ENCODE measurements around the gene MYO5A. TPM values are rescaled to one million over a fixed set of nuclear protein-coding genes. Genes with fewer than 3 reads are reported as not detected.
A peak's percentile ranks its signal among the peaks of the same experiment; 100 is the strongest.

Gene MYO5A
- total and polyA plus RNA-seq, 2 donors: 8.7 to 10.2 TPM

GRCh38 chr15:52383100-52383588 lies 145.5 kb downstream of the MYO5A start:
- Histone ChIP-seq H3K27me3 (ENCODE audit: control insufficient read depth in 2 of 2, insufficient read depth in 1 of 2, low read length in 1 of 2) (no peaks in the 10 kb centered on the region), H3K4me1 (ENCODE audit: control insufficient read depth in 2 of 2, insufficient read depth in 2 of 2, low read length in 2 of 2) (no peaks in the 10 kb centered on the region), H3K4me3 (ENCODE audit: low read length in 2 of 2) (no peak overlapping the region), H3K27ac (ENCODE audit: low read depth in 1 of 2, low read length in 1 of 2) (no peak overlapping the region), H3K36me3 (ENCODE audit: control insufficient read depth in 2 of 2, insufficient read depth in 2 of 2, low read length in 1 of 2) (peaks cover 8 to 26% of the 10 kb centered on the region in 2 donors), H3K9me3 (ENCODE audit: control insufficient read depth in 2 of 2, insufficient read depth in 1 of 2, low read length in 1 of 2) (no peaks in the 10 kb centered on the region)
- no peak for DNase-seq (ENCODE audit: low read depth in 6 of 9, low spot score in 9 of 9)
- 95% methylated on average over 2 of the region's 2 CpGs for WGBS

GRCh38 chr15:52382647-52383046 lies 146.0 kb downstream of the MYO5A start:
- WGBS: 93% methylated on average over 1 of the region's 1 CpG
- no peak overlapping the region for H3K27ac ChIP-seq (ENCODE audit: low read depth in 1 of 2, low read length in 1 of 2)
- H3K9me3 ChIP-seq (ENCODE audit: control insufficient read depth in 2 of 2, insufficient read depth in 1 of 2, low read length in 1 of 2): no peaks in the 10 kb centered on the region
- no peaks in the 10 kb centered on the region for H3K4me1 ChIP-seq (ENCODE audit: control insufficient read depth in 2 of 2, insufficient read depth in 2 of 2, low read length in 2 of 2)
- H3K4me3 ChIP-seq (ENCODE audit: low read length in 2 of 2): no peak overlapping the region
- peaks cover 8 to 26% of the 10 kb centered on the region in 2 donors for H3K36me3 ChIP-seq (ENCODE audit: control insufficient read depth in 2 of 2, insufficient read depth in 2 of 2, low read length in 1 of 2)
- no peak for DNase-seq (ENCODE audit: low read depth in 6 of 9, low spot score in 9 of 9)
- H3K27me3 ChIP-seq (ENCODE audit: control insufficient read depth in 2 of 2, insufficient read depth in 1 of 2, low read length in 1 of 2): no peaks in the 10 kb centered on the region

GRCh38 chr15:52379395-52380106 lies 149.1 kb downstream of the MYO5A start:
- WGBS: 93% methylated on average over 14 of the region's 14 CpGs
- no peaks in the 10 kb centered on the region for H3K4me1 ChIP-seq (ENCODE audit: control insufficient read depth in 2 of 2, insufficient read depth in 2 of 2, low read length in 2 of 2)
- peaks cover 9 to 32% of the 10 kb centered on the region in 2 donors for H3K36me3 ChIP-seq (ENCODE audit: control insufficient read depth in 2 of 2, insufficient read depth in 2 of 2, low read length in 1 of 2)
- peak overlapping the region in 1 of 2 donors; percentile 70 for H3K27ac ChIP-seq (ENCODE audit: low read depth in 1 of 2, low read length in 1 of 2)
- H3K9me3 ChIP-seq (ENCODE audit: control insufficient read depth in 2 of 2, insufficient read depth in 1 of 2, low read length in 1 of 2): no peaks in the 10 kb centered on the region
- no peaks in the 10 kb centered on the region for H3K27me3 ChIP-seq (ENCODE audit: control insufficient read depth in 2 of 2, insufficient read depth in 1 of 2, low read length in 1 of 2)
- no peak overlapping the region for H3K4me3 ChIP-seq (ENCODE audit: low read length in 2 of 2)
- DNase-seq (ENCODE audit: low read depth in 6 of 9, low spot score in 9 of 9): peak in 1 of 9 donors; percentile 24

GRCh38 chr15:52378746-52379394 lies 149.8 kb downstream of the MYO5A start:
- peak overlapping the region in 1 of 2 donors; percentile 70 for H3K27ac ChIP-seq (ENCODE audit: low read depth in 1 of 2, low read length in 1 of 2)
- H3K4me1 ChIP-seq (ENCODE audit: control insufficient read depth in 2 of 2, insufficient read depth in 2 of 2, low read length in 2 of 2): no peaks in the 10 kb centered on the region
- WGBS: 98% methylated on average over 6 of the region's 6 CpGs

GRCh38 chr15:52370010-52370409 lies 158.7 kb downstream of the MYO5A start:
- Histone ChIP-seq H3K9me3 (ENCODE audit: control insufficient read depth in 2 of 2, insufficient read depth in 1 of 2, low read length in 1 of 2) (no peaks in the 10 kb centered on the region), H3K27ac (ENCODE audit: low read depth in 1 of 2, low read length in 1 of 2) (no peak overlapping the region), H3K4me1 (ENCODE audit: control insufficient read depth in 2 of 2, insufficient read depth in 2 of 2, low read length in 2 of 2) (no peaks in the 10 kb centered on the region), H3K27me3 (ENCODE audit: control insufficient read depth in 2 of 2, insufficient read depth in 1 of 2, low read length in 1 of 2) (no peaks in the 10 kb centered on the region), H3K36me3 (ENCODE audit: control insufficient read depth in 2 of 2, insufficient read depth in 2 of 2, low read length in 1 of 2) (peaks cover 16 to 20% of the 10 kb centered on the region in 2 donors), H3K4me3 (ENCODE audit: low read length in 2 of 2) (no peak overlapping the region)
- peak in 1 of 9 donors; percentile 6 for DNase-seq (ENCODE audit: low read depth in 6 of 9, low spot score in 9 of 9)
- 96% methylated on average over 9 of the region's 9 CpGs for WGBS

More at GRCh38 chr15:52378746-52379394, 149.8 kb downstream of the MYO5A start:
- DNase-seq (ENCODE audit: low read depth in 6 of 9, low spot score in 9 of 9): no peak
- Histone ChIP-seq H3K36me3 (ENCODE audit: control insufficient read depth in 2 of 2, insufficient read depth in 2 of 2, low read length in 1 of 2) (peaks cover 10 to 30% of the 10 kb centered on the region in 2 donors), H3K4me3 (ENCODE audit: low read length in 2 of 2) (no peak overlapping the region), H3K27me3 (ENCODE audit: control insufficient read depth in 2 of 2, insufficient read depth in 1 of 2, low read length in 1 of 2) (no peaks in the 10 kb centered on the region), H3K9me3 (ENCODE audit: control insufficient read depth in 2 of 2, insufficient read depth in 1 of 2, low read length in 1 of 2) (no peaks in the 10 kb centered on the region)

GRCh38 chr15:52369455-52369854 lies 159.2 kb downstream of the MYO5A start:
- H3K4me1 ChIP-seq (ENCODE audit: control insufficient read depth in 2 of 2, insufficient read depth in 2 of 2, low read length in 2 of 2): no peaks in the 10 kb centered on the region
- WGBS: 98% methylated on average over 3 of the region's 3 CpGs

GRCh38 chr15:52369030-52369429 lies 159.7 kb downstream of the MYO5A start:
- no peak overlapping the region for H3K27ac ChIP-seq (ENCODE audit: low read depth in 1 of 2, low read length in 1 of 2)
- 98% methylated on average over 3 of the region's 3 CpGs for WGBS
- no peaks in the 10 kb centered on the region for H3K4me1 ChIP-seq (ENCODE audit: control insufficient read depth in 2 of 2, insufficient read depth in 2 of 2, low read length in 2 of 2)
- no peaks in the 10 kb centered on the region for H3K27me3 ChIP-seq (ENCODE audit: control insufficient read depth in 2 of 2, insufficient read depth in 1 of 2, low read length in 1 of 2)
- H3K9me3 ChIP-seq (ENCODE audit: control insufficient read depth in 2 of 2, insufficient read depth in 1 of 2, low read length in 1 of 2): no peaks in the 10 kb centered on the region
- peaks cover 10 to 19% of the 10 kb centered on the region in 2 donors for H3K36me3 ChIP-seq (ENCODE audit: control insufficient read depth in 2 of 2, insufficient read depth in 2 of 2, low read length in 1 of 2)
- no peak for DNase-seq (ENCODE audit: low read depth in 6 of 9, low spot score in 9 of 9)
- no peak overlapping the region for H3K4me3 ChIP-seq (ENCODE audit: low read length in 2 of 2)

More at GRCh38 chr15:52369455-52369854, 159.2 kb downstream of the MYO5A start:
- no peaks in the 10 kb centered on the region for H3K9me3 ChIP-seq (ENCODE audit: control insufficient read depth in 2 of 2, insufficient read depth in 1 of 2, low read length in 1 of 2)
- H3K27ac ChIP-seq (ENCODE audit: low read depth in 1 of 2, low read length in 1 of 2): no peak overlapping the region
- DNase-seq (ENCODE audit: low read depth in 6 of 9, low spot score in 9 of 9): no peak
- H3K27me3 ChIP-seq (ENCODE audit: control insufficient read depth in 2 of 2, insufficient read depth in 1 of 2, low read length in 1 of 2): no peaks in the 10 kb centered on the region
- peaks cover 11 to 19% of the 10 kb centered on the region in 2 donors for H3K36me3 ChIP-seq (ENCODE audit: control insufficient read depth in 2 of 2, insufficient read depth in 2 of 2, low read length in 1 of 2)
- no peak overlapping the region for H3K4me3 ChIP-seq (ENCODE audit: low read length in 2 of 2)

GRCh38 chr15:52368402-52368801 lies 160.3 kb downstream of the MYO5A start:
- DNase-seq (ENCODE audit: low read depth in 6 of 9, low spot score in 9 of 9): no peak
- H3K4me3 ChIP-seq (ENCODE audit: low read length in 2 of 2): no peak overlapping the region
- H3K27me3 ChIP-seq (ENCODE audit: control insufficient read depth in 2 of 2, insufficient read depth in 1 of 2, low read length in 1 of 2): no peaks in the 10 kb centered on the region
- H3K4me1 ChIP-seq (ENCODE audit: control insufficient read depth in 2 of 2, insufficient read depth in 2 of 2, low read length in 2 of 2): no peaks in the 10 kb centered on the region
- H3K27ac ChIP-seq (ENCODE audit: low read depth in 1 of 2, low read length in 1 of 2): no peak overlapping the region
- peaks cover 10 to 16% of the 10 kb centered on the region in 2 donors for H3K36me3 ChIP-seq (ENCODE audit: control insufficient read depth in 2 of 2, insufficient read depth in 2 of 2, low read length in 1 of 2)
- 98% methylated on average over 3 of the region's 3 CpGs for WGBS
- H3K9me3 ChIP-seq (ENCODE audit: control insufficient read depth in 2 of 2, insufficient read depth in 1 of 2, low read length in 1 of 2): no peaks in the 10 kb centered on the region

- H3K9me3 ChIP-seq (ENCODE audit: control insufficient read depth in 2 of 2, insufficient read depth in 1 of 2, low read length in 1 of 2): no peaks in the 10 kb centered on the region
- H3K27ac ChIP-seq (ENCODE audit: low read depth in 1 of 2, low read length in 1 of 2): no peak overlapping the region
- no peak for DNase-seq (ENCODE audit: low read depth in 6 of 9, low spot score in 9 of 9)
- H3K36me3 ChIP-seq (ENCODE audit: control insufficient read depth in 2 of 2, insufficient read depth in 2 of 2, low read length in 1 of 2): peaks cover 6 to 7% of the 10 kb centered on the region in 2 donors
- no peak overlapping the region for H3K4me3 ChIP-seq (ENCODE audit: low read length in 2 of 2)
- WGBS: 81% methylated on average over 3 of the region's 3 CpGs
- no peaks in the 10 kb centered on the region for H3K4me1 ChIP-seq (ENCODE audit: control insufficient read depth in 2 of 2, insufficient read depth in 2 of 2, low read length in 2 of 2)
- no peaks in the 10 kb centered on the region for H3K27me3 ChIP-seq (ENCODE audit: control insufficient read depth in 2 of 2, insufficient read depth in 1 of 2, low read length in 1 of 2)
Observed at GRCh38 chr15:52362497-52362896, 166.2 kb downstream of the MYO5A start.

Data from thymus (tissue), 11 donors.